Fibroblast of villous mesenchyme (primary cell): ENCODE data around the gene LCA5L. TPM values are rescaled to one million over a fixed set of nuclear protein-coding genes. Genes with fewer than 3 reads are reported as not detected.

Experiments
- DNase-seq: peaks from one replicate; pipeline ENCODE4 v3.0.0-alpha.2; 2010; ENCODE audit warnings: low read depth
- H3K4me3 ChIP-seq: 2 replicates; pipeline ENCODE4 v1.5.1; 2011; ENCODE audit warnings: low read depth, mild to moderate bottlenecking, low read length
- CTCF ChIP-seq: IDR thresholded peaks from 2 replicates; pipeline ENCODE4 v1.5.1; 2012; ENCODE audit warnings: low read depth, mild to moderate bottlenecking, low read length; ENCODE audit not compliant: insufficient read depth
- small RNA-seq: library from RNA; depleted of rRNA; stranded (forward); fragments of <200 nt; gene quantifications from one replicate; pipeline ENCODE3, GENCODE V24; 2012
- total RNA-seq: library from RNA; depleted of rRNA; stranded (reverse); fragments of >200 nt; gene quantifications from 2 replicates; pipeline ENCODE4 v1.2.3, GENCODE V29; 2012

The LCA5L gene
- total RNA-seq, 1 donor, result 0.86 TPM

- TF ChIP-seq CTCF, result no peak
- DNase-seq, result peak; percentile 58
- no peak overlapping the region for H3K4me3 ChIP-seq
Measured at GRCh38 chr21:39363607-39364555, 81.7 kb downstream of the LCA5L start.

- DNase-seq, result no peak
- no peak overlapping the region for H3K4me3 ChIP-seq
- TF ChIP-seq CTCF, result no peak
Measured at GRCh38 chr21:39362733-39363132, 82.8 kb downstream of the LCA5L start.

GRCh38 chr21:39359382-39359781, 86.2 kb downstream of the LCA5L start:
- no peak overlapping the region for H3K4me3 ChIP-seq
- no peak for TF ChIP-seq CTCF
- DNase-seq, result no peak

Small RNAs within 50 kb of the gene (small RNA-seq; reads per million reads assigned to genes)
- not detected for gene MIR6508

Other genes with a start within 250 kb of the LCA5L start
- 48.6 and 75.6 TPM in 2 replicates for gene BRWD1, start 132.1 kb downstream of the LCA5L start, total RNA-seq
- gene HMGN1, start 96.7 kb downstream of the LCA5L start, total RNA-seq, result 177 and 255 TPM in 2 replicates
- gene SH3BGR, start 6.2 kb upstream of the LCA5L start, total RNA-seq, result 2.2 and 2.6 TPM in 2 replicates
- gene B3GALT5, start 167.2 kb upstream of the LCA5L start, total RNA-seq, result under 0.01 TPM in 1 of 2 replicates, not detected in the other